Measurements from ENCODE around the gene GYG2.

DNA sequence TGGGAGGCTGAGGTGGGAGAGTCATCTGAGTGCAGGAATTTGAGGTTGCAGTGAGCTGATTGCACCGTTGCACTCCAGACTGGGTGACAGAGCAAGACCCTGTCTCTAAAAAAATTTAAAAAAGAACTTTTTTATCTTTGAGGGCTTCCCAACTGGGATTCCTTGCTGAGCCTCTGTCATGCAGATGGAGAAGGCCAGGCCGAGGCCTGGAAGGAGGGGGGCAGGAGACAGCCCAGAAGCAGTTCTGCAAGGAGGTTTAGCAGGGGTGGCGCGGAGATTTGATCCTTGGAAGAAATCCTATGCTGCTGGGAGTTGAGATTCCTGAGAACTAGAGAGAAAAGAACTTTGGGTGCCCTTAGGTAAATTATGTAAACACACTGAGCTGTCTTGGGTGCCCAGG lies 102.9 kb downstream of the GYG2 start:
- TF ChIP-seq, protein P1, sequence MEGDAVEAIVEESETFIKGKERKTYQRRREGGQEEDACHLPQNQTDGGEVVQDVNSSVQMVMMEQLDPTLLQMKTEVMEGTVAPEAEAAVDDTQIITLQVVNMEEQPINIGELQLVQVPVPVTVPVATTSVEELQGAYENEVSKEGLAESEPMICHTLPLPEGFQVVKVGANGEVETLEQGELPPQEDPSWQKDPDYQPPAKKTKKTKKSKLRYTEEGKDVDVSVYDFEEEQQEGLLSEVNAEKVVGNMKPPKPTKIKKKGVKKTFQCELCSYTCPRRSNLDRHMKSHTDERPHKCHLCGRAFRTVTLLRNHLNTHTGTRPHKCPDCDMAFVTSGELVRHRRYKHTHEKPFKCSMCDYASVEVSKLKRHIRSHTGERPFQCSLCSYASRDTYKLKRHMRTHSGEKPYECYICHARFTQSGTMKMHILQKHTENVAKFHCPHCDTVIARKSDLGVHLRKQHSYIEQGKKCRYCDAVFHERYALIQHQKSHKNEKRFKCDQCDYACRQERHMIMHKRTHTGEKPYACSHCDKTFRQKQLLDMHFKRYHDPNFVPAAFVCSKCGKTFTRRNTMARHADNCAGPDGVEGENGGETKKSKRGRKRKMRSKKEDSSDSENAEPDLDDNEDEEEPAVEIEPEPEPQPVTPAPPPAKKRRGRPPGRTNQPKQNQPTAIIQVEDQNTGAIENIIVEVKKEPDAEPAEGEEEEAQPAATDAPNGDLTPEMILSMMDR (tag by site-specific recombination; IDR thresholded peaks at IDR 0.05), result no peak
- TF ChIP-seq ZNF416 (tag by site-specific recombination; IDR thresholded peaks at IDR 0.05), result no peak

All from HEK293 (cell line).